Urinary bladder (tissue), 4 donors: Measurements from ENCODE around the gene LAT. TPM values are rescaled to one million over a fixed set of nuclear protein-coding genes. Genes with fewer than 3 reads are reported as not detected.
A peak's percentile ranks its signal among the peaks of the same experiment; 100 is the strongest.
"Not testable (repeated sequence)": the region's sequence is repeated elsewhere in the genome, so short reads cannot be mapped to it uniquely, and the experiment has no call there.

Source experiments
- DNase-seq: peaks from one replicate; pipeline ENCODE4 v3.0.0-alpha.2; 2015; ENCODE audit errors: extremely low spot score
- H3K27ac ChIP-seq: one replicate; pipeline ENCODE4 v1.5.1; 2013; ENCODE audit warnings: low read depth, mild to moderate bottlenecking, moderate library complexity
- H3K36me3 ChIP-seq: one replicate; pipeline ENCODE4 v1.6.1; 2013; ENCODE audit warnings: mild to moderate bottlenecking, moderate library complexity; ENCODE audit not compliant: insufficient read depth
- H3K4me1 ChIP-seq: one replicate; pipeline ENCODE4 v1.6.1; 2013; ENCODE audit warnings: mild to moderate bottlenecking, moderate library complexity; ENCODE audit not compliant: insufficient read depth
- H3K4me3 ChIP-seq: one replicate; pipeline ENCODE4 v1.5.1; 2013; ENCODE audit warnings: low read depth, low read length
- WGBS: extraction: QIAGEN DNeasy Blood & Tissue Kit; methylation state at CpG from one replicate; pipeline ENCODE4 v1.1.7; 2013; 5-methylcytosine and 5-hydroxymethylcytosine counted together
- polyA plus RNA-seq: library from polyadenylated mRNA; stranded (reverse); fragments of 200-250 nt; gene quantifications from one replicate; pipeline ENCODE4 v1.2.3, GENCODE V29; 2013
- total RNA-seq: library from RNA; depleted of rRNA; stranded (reverse); fragments of >200 nt; gene quantifications from one replicate; pipeline ENCODE4 v1.2.3, GENCODE V29; 2014
- donor health status: healthy with polysubstance abuse.
- donor health status: healthy.

The LAT gene
- total and polyA plus RNA-seq, 2 donors: 1.0 to 9.9 TPM

GRCh38 chr16:28984091-28984490 is 761 bp upstream of the LAT start:
- Histone ChIP-seq H3K4me1 (no peaks in the 10 kb centered on the region), H3K27ac (no peak overlapping the region), H3K36me3 (peaks cover 5% of the 10 kb centered on the region), H3K4me3 (no peak overlapping the region)
- WGBS: 76% methylated on average over 12 of the region's 12 CpGs
- no peak for DNase-seq

DNA sequence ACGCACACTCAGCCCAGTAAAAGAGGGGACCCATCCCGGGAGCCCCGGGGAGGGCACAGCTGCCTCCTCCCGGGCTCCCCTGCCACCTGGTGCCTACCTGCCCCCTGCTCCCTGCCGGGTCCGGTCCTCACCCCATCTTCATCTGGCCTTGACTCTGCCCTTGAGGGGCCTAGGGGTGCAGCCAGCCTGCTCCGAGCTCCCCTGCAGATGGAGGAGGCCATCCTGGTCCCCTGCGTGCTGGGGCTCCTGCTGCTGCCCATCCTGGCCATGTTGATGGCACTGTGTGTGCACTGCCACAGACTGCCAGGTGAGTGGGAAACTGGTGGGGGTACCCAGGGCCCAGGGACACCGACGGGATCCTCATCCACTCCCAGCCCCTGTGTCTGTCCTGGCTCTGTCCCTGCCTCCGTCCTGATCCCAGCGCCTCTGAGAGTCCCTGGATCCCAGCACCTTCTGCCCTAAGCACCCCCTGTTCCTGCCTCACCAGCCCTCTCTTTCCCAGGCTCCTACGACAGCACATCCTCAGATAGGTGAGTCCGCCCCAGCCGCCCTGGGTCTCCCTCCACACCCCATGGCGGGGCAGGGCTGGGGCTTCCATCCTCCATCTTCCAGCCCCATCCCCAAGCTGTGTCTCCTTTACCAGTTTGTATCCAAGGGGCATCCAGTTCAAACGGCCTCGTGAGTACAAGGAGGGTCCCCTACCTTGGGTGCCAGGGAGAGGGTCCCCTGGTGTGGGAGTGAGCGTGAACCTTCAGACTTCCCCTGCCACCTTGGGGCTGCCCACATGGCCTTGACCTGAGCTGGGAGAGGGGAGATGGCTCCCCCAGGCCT is 574 bp downstream of the LAT start:
- no peak for DNase-seq
- no peaks in the 10 kb centered on the region for H3K4me1 ChIP-seq
- peak overlapping the region; percentile 36 for H3K4me3 ChIP-seq
- WGBS: 85% methylated on average over 19 of the region's 19 CpGs
- no peak overlapping the region for H3K27ac ChIP-seq
- H3K36me3 ChIP-seq: peaks cover 5% of the 10 kb centered on the region

- H3K36me3 ChIP-seq: peaks cover 5% of the 10 kb centered on the region
- no peaks in the 10 kb centered on the region for H3K4me1 ChIP-seq
- 89% methylated on average over 9 of the region's 9 CpGs for WGBS
- DNase-seq: no peak
- peak overlapping the region; percentile 36 for H3K4me3 ChIP-seq
- H3K27ac ChIP-seq: no peak overlapping the region
Observed at GRCh38 chr16:28986046-28986445, 1.2 kb downstream of the LAT start.

- 94% methylated on average over 13 of the region's 13 CpGs for WGBS
- Histone ChIP-seq H3K4me3 (no peak overlapping the region), H3K4me1 (no peaks in the 10 kb centered on the region), H3K27ac (no peak overlapping the region), H3K36me3 (peaks cover 5% of the 10 kb centered on the region)
- no peak for DNase-seq
Observed at GRCh38 chr16:28986492-28986891, 1.6 kb downstream of the LAT start.

DNA sequence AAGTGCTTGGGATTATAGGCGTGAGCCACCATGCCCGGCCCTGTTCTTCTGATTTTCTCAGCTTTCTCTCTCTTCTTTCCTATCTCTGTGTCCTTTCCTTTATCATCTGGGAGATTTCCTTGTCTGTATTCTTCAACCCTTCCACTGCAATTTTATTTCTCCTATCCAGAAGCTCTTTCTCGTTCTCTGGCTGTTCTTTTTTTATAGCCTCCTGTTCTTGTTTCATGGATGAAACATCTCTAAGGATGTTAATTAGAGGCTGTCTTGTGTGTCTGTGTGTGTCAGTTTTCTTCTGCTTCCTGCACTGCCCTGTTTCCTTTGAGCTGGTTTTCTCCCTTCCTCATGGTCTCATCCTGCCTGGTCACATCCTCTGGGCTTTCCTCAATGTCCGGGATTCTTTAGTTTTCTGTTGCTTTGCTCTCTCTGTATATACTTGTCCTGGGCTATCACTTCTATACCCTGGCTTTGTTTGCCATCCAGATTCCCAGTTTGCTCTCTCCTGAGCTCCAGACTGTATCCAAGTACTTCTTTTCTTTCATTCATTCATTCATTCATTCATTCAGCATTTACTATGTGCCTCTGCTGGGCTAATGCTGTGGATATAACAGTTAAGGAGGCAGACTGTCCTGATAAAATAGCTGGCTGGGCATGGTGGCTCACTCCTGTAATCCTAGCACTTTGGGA is 2.5 kb downstream of the LAT start:
- H3K4me3 ChIP-seq: no peak overlapping the region
- no peak overlapping the region for H3K27ac ChIP-seq
- H3K4me1 ChIP-seq: no peaks in the 10 kb centered on the region
- peaks cover 5% of the 10 kb centered on the region for H3K36me3 ChIP-seq
- no peak for DNase-seq
- WGBS: 92% methylated on average over 4 of the region's 4 CpGs

GRCh38 chr16:28989363-28989762 is 4.5 kb downstream of the LAT start:
- H3K36me3 ChIP-seq: no peaks in the 10 kb centered on the region
- DNase-seq: no peak
- 92% methylated on average over 14 of the region's 14 CpGs for WGBS
- H3K27ac ChIP-seq: no peak overlapping the region
- H3K4me1 ChIP-seq: no peaks in the 10 kb centered on the region
- no peak overlapping the region for H3K4me3 ChIP-seq

DNA sequence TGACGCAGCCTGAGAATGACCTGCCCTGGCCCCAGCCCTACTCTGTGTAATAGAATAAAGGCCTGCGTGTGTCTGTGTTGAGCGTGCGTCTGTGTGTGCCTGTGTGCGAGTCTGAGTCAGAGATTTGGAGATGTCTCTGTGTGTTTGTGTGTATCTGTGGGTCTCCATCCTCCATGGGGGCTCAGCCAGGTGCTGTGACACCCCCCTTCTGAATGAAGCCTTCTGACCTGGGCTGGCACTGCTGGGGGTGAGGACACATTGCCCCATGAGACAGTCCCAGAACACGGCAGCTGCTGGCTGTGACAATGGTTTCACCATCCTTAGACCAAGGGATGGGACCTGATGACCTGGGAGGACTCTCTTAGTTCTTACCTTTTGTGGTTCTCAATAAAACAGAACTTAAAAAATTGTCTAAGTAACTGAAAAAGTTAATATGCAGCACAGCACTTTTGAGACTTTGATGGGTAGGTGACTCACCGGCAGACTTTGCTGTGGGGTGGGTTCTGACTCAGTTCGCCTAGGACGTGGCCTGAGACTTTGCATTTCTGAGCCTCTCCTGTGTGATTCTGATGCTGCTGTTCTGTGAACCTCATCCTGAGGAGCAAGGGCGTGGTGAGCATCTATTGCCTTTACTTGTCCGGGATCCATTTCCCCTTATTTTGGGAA is 5.7 kb downstream of the LAT start:
- H3K4me3 ChIP-seq: no peak overlapping the region
- no peaks in the 10 kb centered on the region for H3K4me1 ChIP-seq
- H3K36me3 ChIP-seq: no peaks in the 10 kb centered on the region
- no peak overlapping the region for H3K27ac ChIP-seq
- 88% methylated on average over 11 of the region's 11 CpGs for WGBS
- DNase-seq: no peak

- Histone ChIP-seq H3K36me3 (no peaks in the 10 kb centered on the region), H3K4me3 (no peak overlapping the region), H3K4me1 (no peaks in the 10 kb centered on the region), H3K27ac (no peak overlapping the region)
- DNase-seq: no peak
- 69% methylated on average over 8 of the region's 8 CpGs for WGBS
Observed at GRCh38 chr16:28991687-28992086, 6.8 kb downstream of the LAT start.

- no peaks in the 10 kb centered on the region for H3K36me3 ChIP-seq
- WGBS: 94% methylated on average over 10 of the region's 10 CpGs
- no peaks in the 10 kb centered on the region for H3K4me1 ChIP-seq
- no peak overlapping the region for H3K4me3 ChIP-seq
- H3K27ac ChIP-seq: no peak overlapping the region
- DNase-seq: no peak
Observed at GRCh38 chr16:28992496-28992895, 7.6 kb downstream of the LAT start.

DNA sequence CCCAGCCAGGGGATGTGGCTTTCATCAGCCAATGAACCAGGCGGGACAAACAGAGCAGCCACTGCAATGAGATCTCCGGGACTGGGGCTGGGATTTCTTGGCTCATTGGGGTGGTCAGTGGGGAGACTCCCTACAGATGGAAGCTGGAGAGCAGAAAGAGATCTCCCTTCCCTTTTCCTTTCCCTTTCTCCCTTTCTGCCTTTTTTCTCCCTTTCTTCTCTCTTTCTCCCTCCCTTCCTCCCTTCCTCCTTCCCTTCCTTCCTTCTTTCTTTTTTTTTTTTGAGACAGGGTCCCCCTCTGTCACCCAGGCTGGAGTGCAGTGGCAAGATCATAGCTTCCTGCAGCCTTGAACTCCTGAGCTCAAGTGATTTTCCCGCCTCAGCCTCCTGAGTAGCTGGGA is 14.0 kb downstream of the LAT start:
- Histone ChIP-seq H3K36me3 (no peaks in the 10 kb centered on the region), H3K4me3 (no peak overlapping the region), H3K4me1 (no peaks in the 10 kb centered on the region), H3K27ac (no peak overlapping the region)
- 72% methylated on average over 3 of the region's 3 CpGs for WGBS
- DNase-seq: no peak

GRCh38 chr16:28999577-28999976 is 14.7 kb downstream of the LAT start:
- H3K4me3 ChIP-seq: no peak overlapping the region
- H3K36me3 ChIP-seq: no peaks in the 10 kb centered on the region
- WGBS: 78% methylated on average over 4 of the region's 4 CpGs
- no peaks in the 10 kb centered on the region for H3K4me1 ChIP-seq
- no peak for DNase-seq
- H3K27ac ChIP-seq: no peak overlapping the region

DNA sequence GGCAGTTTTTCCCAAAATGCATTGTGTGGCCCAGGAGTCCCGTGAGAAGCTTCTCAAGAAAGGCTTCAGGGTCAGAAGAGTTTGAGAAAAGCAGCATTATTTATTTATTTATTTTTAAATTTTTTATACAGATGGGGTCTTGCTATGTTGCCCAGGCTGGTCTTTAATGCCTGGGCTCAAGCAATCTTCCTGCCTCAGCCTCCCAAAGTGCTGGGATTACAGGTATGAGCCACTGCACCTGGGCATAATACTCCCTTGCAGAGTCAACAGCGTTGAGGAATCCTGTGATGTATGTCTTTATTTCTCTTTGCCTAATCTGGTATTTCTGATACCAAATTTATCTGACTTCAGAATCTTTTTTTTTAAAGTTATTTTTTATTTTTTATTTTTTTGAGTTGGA is 15.2 kb downstream of the LAT start:
- H3K4me3 ChIP-seq: no peak overlapping the region
- no peaks in the 10 kb centered on the region for H3K4me1 ChIP-seq
- no peaks in the 10 kb centered on the region for H3K36me3 ChIP-seq
- no peak for DNase-seq
- whole genome bisulfite sequencing: 81% methylated on average over 2 of the region's 2 CpGs
- no peak overlapping the region for H3K27ac ChIP-seq

DNA sequence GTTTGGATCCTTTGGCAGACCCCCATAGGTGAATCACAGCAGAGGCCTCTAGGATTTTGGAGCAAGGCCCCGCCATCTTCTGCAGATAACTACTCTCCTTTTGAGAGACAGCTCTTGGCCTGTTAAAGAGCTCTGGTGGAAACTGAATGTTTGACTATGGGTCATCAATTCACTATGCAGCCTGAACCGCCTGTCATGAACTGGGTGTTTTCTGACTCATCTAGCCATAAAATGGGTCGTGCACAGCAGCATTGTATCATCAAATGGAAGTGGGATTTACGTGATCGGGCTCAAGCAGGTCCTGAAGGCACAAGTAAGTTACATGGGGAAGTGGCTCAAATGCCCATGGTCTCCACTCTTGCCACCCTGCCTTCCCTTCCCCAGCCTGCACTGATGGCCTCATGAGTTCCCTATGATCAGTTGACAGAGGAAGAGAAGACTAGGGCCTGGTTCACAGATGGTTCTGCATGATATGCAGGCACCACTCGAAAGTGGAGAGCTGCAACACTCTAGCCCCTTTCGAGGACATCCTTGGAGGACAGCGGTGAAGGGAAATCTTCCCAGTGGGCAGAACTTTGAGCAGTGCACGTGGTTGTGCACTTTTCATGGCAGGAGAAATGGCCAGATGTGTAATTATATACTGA is 19.8 kb downstream of the LAT start:
- DNase-seq, H3K36me3 ChIP-seq, H3K4me3 ChIP-seq, H3K4me1 ChIP-seq, H3K27ac ChIP-seq: not testable (repeated sequence)
- WGBS: 70% methylated on average over 9 of the region's 9 CpGs
